ENCODE results near the gene PDCD1.

Gene PDCD1

DNA sequence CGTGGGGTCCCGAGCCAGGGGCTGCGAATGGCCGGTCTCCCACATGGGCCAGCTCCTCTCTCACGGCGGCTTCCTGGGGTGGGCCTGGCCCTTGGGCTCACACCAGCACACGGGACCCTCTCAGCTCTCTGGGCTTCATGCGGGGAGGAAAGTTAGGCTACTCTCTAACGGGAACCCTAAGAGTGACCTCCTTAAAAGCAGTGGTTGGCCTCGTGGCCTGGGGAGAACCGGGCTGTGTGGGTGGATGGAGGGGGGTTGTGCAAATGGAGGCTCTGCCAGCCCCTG is 36.7 kb upstream of the PDCD1 start:
- no peaks in the 10 kb centered on the region for H3K9me3 ChIP-seq (ENCODE audit: control insufficient read depth, insufficient read depth, low read depth, low read length)
- H3K4me1 ChIP-seq (ENCODE audit: control insufficient read depth, insufficient read depth, low read length), result peaks cover 5% of the 10 kb centered on the region; the same call in 1 of the 2 replicates
- ChIA-PET POLR2A (no interaction called here), CTCF (interaction anchor here (1.0 kb wide), 1 partner anchor 56 kb away, joined by 3 read pairs; no protein-coding TSS in a partner anchor)
- no peak overlapping the region for H3K27ac ChIP-seq (ENCODE audit: extremely low read depth, low read depth, low read length)
- H3K4me3 ChIP-seq (ENCODE audit: low read depth, low read length), result no peak overlapping the region
- H3K36me3 ChIP-seq (ENCODE audit: control insufficient read depth in 2 of 2, insufficient read depth in 1 of 2, low read length in 2 of 2), result no peaks in the 10 kb centered on the region
- no peak for TF ChIP-seq ZNF701 (tag by site-specific recombination; IDR thresholded peaks at IDR 0.05)
- TF ChIP-seq, protein P1, sequence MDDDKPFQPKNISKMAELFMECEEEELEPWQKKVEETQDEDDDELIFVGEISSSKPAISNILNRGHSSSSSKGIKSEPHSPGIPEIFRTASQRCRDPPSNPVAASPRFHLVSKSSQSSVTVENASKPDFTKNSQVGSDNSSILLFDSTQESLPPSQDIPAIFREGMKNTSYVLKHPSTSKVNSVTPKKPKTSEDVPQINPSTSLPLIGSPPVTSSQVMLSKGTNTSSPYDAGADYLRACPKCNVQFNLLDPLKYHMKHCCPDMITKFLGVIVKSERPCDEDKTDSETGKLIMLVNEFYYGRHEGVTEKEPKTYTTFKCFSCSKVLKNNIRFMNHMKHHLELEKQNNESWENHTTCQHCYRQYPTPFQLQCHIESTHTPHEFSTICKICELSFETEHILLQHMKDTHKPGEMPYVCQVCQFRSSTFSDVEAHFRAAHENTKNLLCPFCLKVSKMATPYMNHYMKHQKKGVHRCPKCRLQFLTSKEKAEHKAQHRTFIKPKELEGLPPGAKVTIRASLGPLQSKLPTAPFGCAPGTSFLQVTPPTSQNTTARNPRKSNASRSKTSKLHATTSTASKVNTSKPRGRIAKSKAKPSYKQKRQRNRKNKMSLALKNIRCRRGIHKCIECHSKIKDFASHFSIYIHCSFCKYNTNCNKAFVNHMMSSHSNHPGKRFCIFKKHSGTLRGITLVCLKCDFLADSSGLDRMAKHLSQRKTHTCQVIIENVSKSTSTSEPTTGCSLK (tag by site-specific recombination; IDR thresholded peaks at IDR 0.05), result no peak
- no peak for TF ChIP-seq ZNF610 (tag by site-specific recombination; IDR thresholded peaks at IDR 0.05; ENCODE audit: borderline replicate concordance)
- TF ChIP-seq ZNF174 (tag by site-specific recombination; IDR thresholded peaks at IDR 0.05), result no peak
- TF ChIP-seq ZNF600 (tag by site-specific recombination; IDR thresholded peaks at IDR 0.05), result no peak
- no peak for TF ChIP-seq ZNF354C (tag by site-specific recombination; IDR thresholded peaks at IDR 0.05; ENCODE audit: borderline replicate concordance, low read depth)
- TF ChIP-seq, protein P2, sequence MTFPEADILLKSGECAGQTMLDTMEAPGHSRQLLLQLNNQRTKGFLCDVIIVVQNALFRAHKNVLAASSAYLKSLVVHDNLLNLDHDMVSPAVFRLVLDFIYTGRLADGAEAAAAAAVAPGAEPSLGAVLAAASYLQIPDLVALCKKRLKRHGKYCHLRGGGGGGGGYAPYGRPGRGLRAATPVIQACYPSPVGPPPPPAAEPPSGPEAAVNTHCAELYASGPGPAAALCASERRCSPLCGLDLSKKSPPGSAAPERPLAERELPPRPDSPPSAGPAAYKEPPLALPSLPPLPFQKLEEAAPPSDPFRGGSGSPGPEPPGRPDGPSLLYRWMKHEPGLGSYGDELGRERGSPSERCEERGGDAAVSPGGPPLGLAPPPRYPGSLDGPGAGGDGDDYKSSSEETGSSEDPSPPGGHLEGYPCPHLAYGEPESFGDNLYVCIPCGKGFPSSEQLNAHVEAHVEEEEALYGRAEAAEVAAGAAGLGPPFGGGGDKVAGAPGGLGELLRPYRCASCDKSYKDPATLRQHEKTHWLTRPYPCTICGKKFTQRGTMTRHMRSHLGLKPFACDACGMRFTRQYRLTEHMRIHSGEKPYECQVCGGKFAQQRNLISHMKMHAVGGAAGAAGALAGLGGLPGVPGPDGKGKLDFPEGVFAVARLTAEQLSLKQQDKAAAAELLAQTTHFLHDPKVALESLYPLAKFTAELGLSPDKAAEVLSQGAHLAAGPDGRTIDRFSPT (tag by site-specific recombination; IDR thresholded peaks at IDR 0.05), result no peak
- no peak for TF ChIP-seq ZNF394 (tag by site-specific recombination; IDR thresholded peaks at IDR 0.05; ENCODE audit: borderline replicate concordance)
- TF ChIP-seq, protein P3, sequence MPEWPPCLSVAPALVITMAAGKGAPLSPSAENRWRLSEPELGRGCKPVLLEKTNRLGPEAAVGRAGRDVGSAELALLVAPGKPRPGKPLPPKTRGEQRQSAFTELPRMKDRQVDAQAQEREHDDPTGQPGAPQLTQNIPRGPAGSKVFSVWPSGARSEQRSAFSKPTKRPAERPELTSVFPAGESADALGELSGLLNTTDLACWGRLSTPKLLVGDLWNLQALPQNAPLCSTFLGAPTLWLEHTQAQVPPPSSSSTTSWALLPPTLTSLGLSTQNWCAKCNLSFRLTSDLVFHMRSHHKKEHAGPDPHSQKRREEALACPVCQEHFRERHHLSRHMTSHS (tag by site-specific recombination; IDR thresholded peaks at IDR 0.05), result no peak
- no peak for TF ChIP-seq ZNF426 (tag by site-specific recombination; IDR thresholded peaks at IDR 0.05)
- TF ChIP-seq ZNF791 (tag by site-specific recombination; IDR thresholded peaks at IDR 0.05), result no peak
- TF ChIP-seq, protein P4, sequence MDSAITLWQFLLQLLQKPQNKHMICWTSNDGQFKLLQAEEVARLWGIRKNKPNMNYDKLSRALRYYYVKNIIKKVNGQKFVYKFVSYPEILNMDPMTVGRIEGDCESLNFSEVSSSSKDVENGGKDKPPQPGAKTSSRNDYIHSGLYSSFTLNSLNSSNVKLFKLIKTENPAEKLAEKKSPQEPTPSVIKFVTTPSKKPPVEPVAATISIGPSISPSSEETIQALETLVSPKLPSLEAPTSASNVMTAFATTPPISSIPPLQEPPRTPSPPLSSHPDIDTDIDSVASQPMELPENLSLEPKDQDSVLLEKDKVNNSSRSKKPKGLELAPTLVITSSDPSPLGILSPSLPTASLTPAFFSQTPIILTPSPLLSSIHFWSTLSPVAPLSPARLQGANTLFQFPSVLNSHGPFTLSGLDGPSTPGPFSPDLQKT (IDR thresholded peaks at IDR 0.05; ENCODE audit: borderline replicate concordance, low read depth, low read length), result no peak
- no peak for TF ChIP-seq ZNF184 (tag by site-specific recombination; IDR thresholded peaks at IDR 0.05)
- TF ChIP-seq, protein P5, sequence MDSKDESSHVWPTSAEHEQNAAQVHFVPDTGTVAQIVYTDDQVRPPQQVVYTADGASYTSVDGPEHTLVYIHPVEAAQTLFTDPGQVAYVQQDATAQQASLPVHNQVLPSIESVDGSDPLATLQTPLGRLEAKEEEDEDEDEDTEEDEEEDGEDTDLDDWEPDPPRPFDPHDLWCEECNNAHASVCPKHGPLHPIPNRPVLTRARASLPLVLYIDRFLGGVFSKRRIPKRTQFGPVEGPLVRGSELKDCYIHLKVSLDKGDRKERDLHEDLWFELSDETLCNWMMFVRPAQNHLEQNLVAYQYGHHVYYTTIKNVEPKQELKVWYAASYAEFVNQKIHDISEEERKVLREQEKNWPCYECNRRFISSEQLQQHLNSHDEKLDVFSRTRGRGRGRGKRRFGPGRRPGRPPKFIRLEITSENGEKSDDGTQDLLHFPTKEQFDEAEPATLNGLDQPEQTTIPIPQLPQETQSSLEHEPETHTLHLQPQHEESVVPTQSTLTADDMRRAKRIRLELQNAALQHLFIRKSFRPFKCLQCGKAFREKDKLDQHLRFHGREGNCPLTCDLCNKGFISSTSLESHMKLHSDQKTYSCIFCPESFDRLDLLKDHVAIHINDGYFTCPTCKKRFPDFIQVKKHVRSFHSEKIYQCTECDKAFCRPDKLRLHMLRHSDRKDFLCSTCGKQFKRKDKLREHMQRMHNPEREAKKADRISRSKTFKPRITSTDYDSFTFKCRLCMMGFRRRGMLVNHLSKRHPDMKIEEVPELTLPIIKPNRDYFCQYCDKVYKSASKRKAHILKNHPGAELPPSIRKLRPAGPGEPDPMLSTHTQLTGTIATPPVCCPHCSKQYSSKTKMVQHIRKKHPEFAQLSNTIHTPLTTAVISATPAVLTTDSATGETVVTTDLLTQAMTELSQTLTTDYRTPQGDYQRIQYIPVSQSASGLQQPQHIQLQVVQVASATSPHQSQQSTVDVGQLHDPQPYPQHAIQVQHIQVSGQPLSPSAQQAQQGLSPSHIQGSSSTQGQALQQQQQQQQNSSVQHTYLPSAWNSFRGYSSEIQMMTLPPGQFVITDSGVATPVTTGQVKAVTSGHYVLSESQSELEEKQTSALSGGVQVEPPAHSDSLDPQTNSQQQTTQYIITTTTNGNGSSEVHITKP (tag by site-specific recombination; IDR thresholded peaks at IDR 0.05), result no peak

Data from HEK293 (cell line).